ENCODE measurements around the gene BCL11A.

Gene BCL11A

DNA sequence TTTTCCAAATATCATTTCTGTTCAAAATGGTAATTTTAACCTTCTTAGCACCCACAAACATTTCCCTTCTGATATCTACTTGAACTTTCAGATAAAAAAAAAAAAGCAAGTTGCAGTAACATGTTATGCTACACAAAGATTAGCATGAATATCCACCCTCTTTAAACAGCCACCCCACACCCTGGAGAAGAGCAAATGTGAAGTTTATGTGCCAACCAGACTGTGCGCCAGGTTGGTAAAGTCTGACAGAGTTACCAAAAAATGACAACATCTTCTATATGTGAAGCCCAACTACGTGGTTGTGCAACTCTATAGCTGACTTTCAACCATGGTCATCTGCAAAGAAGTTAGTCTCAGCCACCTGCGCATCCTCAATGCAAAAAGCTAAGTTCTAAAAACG is 62.6 kb downstream of the BCL11A start:
- Mint-ChIP-seq H3K27me3 (ENCODE audit: low read depth) (no peaks in the 10 kb centered on the region), H3K9me3 (no peaks in the 10 kb centered on the region), H3K4me1 (ENCODE audit: low read depth) (no peaks in the 10 kb centered on the region), H3K27ac (no peak overlapping the region), H3K36me3 (ENCODE audit: low read depth) (no peaks in the 10 kb centered on the region), H3K4me3 (no peak overlapping the region)
- DNase-seq (ENCODE audit: low spot score): no peak

DNA sequence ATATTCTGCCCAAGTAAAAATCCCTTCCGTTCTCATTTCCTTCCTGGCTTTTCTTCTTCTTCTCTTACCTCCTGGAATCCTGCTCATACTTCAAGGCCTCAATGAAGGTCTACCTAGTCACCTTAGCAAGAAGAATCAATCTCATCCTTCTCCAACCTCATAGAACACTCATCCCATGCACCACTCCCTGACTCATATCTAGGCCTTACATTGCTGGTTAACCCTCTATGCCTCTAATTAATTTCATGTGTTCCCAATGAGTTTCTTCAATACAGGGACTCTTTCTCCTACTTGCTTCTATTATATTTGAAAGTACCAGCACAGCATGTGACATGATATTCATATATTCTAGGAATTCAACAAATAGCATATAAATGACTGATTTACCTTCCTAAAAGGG is 63.0 kb downstream of the BCL11A start:
- H3K4me1 Mint-ChIP-seq (ENCODE audit: low read depth): no peaks in the 10 kb centered on the region
- H3K9me3 Mint-ChIP-seq: no peaks in the 10 kb centered on the region
- DNase-seq (ENCODE audit: low spot score): no peak
- H3K4me3 Mint-ChIP-seq: no peak overlapping the region
- no peaks in the 10 kb centered on the region for H3K27me3 Mint-ChIP-seq (ENCODE audit: low read depth)
- no peak overlapping the region for H3K27ac Mint-ChIP-seq
- H3K36me3 Mint-ChIP-seq (ENCODE audit: low read depth): no peaks in the 10 kb centered on the region

DNA sequence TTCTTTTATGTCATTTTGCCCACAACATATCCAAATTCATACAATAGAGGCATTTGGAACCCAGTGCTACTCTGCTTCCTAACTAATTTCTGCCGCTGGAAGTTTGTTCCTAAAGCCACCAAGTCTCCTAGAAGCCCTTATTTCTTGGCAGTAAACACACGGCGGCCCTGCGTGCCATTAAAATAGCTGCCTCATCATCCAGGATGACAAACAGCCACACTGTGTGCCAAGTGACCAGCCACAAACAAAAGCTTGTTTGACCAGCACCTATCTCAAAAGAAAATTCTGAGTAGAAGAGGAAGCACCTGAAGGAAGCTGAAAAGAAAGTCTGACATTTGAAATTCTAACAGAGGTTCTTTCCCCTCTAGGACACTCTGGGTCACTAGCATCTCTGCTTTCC is 64.2 kb downstream of the BCL11A start:
- Mint-ChIP-seq H3K36me3 (ENCODE audit: low read depth) (no peaks in the 10 kb centered on the region), H3K27ac (no peak overlapping the region), H3K9me3 (no peaks in the 10 kb centered on the region), H3K27me3 (ENCODE audit: low read depth) (peaks cover under 1% of the 10 kb centered on the region), H3K4me3 (no peak overlapping the region), H3K4me1 (ENCODE audit: low read depth) (no peaks in the 10 kb centered on the region)
- DNase-seq (ENCODE audit: low spot score): no peak

DNA sequence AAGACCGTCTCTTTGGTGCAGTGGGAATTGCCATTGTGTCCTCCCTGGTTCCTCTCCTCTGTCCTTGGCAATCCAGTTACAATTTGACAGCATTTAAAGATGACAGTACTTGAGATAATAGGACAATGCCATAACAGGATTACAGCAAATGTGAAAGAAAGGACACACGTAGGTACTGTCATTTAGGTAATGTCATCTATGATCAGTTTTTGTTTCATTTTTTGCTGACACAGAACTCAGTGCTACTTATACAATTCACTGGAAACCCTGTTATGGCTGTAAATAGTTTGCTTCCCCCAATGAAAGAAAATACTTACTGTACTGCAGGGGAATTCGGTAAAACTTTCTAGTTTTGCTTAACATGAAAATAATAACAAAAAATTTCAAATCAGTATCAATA is 65.2 kb downstream of the BCL11A start:
- Mint-ChIP-seq H3K27me3 (ENCODE audit: low read depth) (peaks cover 9% of the 10 kb centered on the region), H3K4me3 (no peak overlapping the region), H3K27ac (no peak overlapping the region), H3K4me1 (ENCODE audit: low read depth) (no peaks in the 10 kb centered on the region), H3K36me3 (ENCODE audit: low read depth) (no peaks in the 10 kb centered on the region), H3K9me3 (no peaks in the 10 kb centered on the region)
- no peak for DNase-seq (ENCODE audit: low spot score)

DNA sequence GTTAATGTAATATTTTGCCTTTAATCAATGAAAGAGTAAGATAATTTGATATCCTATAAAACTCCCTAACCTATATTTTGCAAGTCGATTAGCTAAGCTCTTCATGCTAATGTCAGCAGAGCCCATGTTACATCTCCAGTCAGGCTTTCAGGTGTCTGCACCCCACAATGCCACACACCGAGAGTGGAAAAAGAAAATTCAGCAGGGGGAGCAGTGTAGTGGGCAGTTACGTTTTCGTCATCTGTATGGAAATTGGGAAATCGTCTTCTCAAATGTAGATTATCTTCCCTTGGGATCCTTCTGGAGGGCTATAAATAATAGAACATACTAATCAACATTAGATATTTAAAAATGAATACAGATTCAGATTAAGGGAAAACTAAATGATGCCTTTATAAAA is 66.3 kb downstream of the BCL11A start:
- Mint-ChIP-seq H3K36me3 (ENCODE audit: low read depth) (no peaks in the 10 kb centered on the region), H3K27ac (no peak overlapping the region), H3K27me3 (ENCODE audit: low read depth) (peaks cover 12% of the 10 kb centered on the region), H3K4me1 (ENCODE audit: low read depth) (no peaks in the 10 kb centered on the region), H3K9me3 (no peaks in the 10 kb centered on the region), H3K4me3 (no peak overlapping the region)
- no peak for DNase-seq (ENCODE audit: low spot score)

DNA sequence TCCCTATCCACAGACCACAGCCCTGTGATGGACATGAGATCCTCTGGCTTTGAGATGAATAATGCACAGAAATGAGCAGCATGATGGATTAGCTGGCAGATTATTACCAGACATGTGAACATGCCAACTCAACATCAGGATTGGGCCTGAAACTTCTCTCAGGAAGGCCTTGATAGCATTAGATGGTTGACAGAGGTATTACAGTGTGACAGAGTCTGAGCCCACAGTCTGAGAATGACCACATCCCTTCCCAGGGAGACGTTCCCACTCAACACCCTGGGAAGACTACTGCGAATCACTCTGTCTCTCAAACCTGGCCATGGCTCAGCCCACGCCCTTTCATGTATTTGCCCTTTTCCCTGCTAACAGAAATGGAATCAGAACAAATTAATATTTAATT is 66.9 kb downstream of the BCL11A start:
- Mint-ChIP-seq H3K27me3 (ENCODE audit: low read depth) (peaks cover 15% of the 10 kb centered on the region), H3K27ac (no peak overlapping the region), H3K4me1 (ENCODE audit: low read depth) (no peaks in the 10 kb centered on the region), H3K36me3 (ENCODE audit: low read depth) (no peaks in the 10 kb centered on the region), H3K9me3 (no peaks in the 10 kb centered on the region), H3K4me3 (no peak overlapping the region)
- no peak for DNase-seq (ENCODE audit: low spot score)

DNA sequence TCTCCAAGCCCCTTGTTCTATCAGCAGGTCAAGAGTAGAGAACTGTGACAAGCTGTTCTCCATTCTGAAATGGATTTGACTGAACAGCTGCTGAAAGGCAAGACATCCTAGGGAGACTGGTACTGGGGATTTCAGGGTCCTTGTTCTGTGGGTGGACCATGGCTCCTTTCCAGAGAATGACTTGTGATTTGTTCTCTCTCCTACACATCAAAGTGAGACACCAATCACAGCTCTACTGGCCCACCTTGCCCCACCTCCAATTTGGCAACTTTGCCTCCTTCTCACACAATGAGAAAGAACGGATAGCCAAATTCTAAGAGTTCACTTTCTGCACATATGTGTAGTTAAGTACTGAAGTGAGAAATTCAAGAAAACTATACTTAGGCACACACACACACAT is 67.4 kb downstream of the BCL11A start:
- no peak for DNase-seq (ENCODE audit: low spot score)
- Mint-ChIP-seq H3K36me3 (ENCODE audit: low read depth) (no peaks in the 10 kb centered on the region), H3K27ac (no peak overlapping the region), H3K27me3 (ENCODE audit: low read depth) (peaks cover 15% of the 10 kb centered on the region), H3K4me3 (no peak overlapping the region), H3K9me3 (no peaks in the 10 kb centered on the region), H3K4me1 (ENCODE audit: low read depth) (no peaks in the 10 kb centered on the region)

DNA sequence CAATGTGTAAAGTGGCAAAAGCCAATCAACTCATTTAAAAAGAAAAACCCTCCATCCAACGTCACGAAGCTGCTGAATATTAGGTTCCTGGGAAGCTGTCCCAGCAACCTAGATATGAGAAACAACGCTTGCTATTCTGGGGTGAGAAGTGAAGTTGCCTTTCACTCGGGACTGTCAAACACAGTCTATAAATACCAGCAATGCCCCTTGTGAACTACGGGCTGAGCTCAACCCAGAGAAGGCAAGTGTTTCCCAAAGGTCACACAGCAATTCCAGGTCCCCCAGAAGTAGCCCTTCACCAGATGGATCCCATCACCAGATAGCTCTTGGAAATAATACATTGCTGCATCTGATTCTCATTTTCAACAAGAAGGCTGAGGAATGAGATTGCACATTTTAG is 67.9 kb downstream of the BCL11A start:
- H3K27me3 Mint-ChIP-seq (ENCODE audit: low read depth): peaks cover 15% of the 10 kb centered on the region
- no peak overlapping the region for H3K4me3 Mint-ChIP-seq
- H3K36me3 Mint-ChIP-seq (ENCODE audit: low read depth): no peaks in the 10 kb centered on the region
- no peak for DNase-seq (ENCODE audit: low spot score)
- no peak overlapping the region for H3K27ac Mint-ChIP-seq
- no peaks in the 10 kb centered on the region for H3K9me3 Mint-ChIP-seq
- no peaks in the 10 kb centered on the region for H3K4me1 Mint-ChIP-seq (ENCODE audit: low read depth)

DNA sequence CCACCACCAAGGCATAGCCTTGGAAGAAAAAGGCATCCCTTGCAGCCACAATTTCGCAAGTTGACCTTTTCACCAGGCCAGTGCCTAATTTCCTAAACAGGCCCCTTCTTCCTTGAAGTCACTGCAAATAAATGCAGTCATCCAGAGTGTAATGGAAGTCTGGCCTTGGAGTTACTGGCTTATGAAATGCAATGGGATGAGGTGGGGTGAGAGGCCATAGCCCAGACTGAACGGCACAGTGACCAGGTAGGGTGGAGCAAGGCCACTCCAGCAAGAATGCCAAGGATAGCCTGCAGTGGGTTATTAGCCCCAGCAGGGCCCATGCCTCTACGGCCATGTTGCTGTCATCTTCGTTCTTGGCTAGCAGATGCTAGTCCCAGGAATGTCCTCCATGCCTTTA is 68.4 kb downstream of the BCL11A start:
- no peak overlapping the region for H3K4me3 Mint-ChIP-seq
- H3K27me3 Mint-ChIP-seq (ENCODE audit: low read depth): peaks cover 15% of the 10 kb centered on the region
- no peak for DNase-seq (ENCODE audit: low spot score)
- no peaks in the 10 kb centered on the region for H3K4me1 Mint-ChIP-seq (ENCODE audit: low read depth)
- no peaks in the 10 kb centered on the region for H3K36me3 Mint-ChIP-seq (ENCODE audit: low read depth)
- H3K27ac Mint-ChIP-seq: no peak overlapping the region
- no peaks in the 10 kb centered on the region for H3K9me3 Mint-ChIP-seq

DNA sequence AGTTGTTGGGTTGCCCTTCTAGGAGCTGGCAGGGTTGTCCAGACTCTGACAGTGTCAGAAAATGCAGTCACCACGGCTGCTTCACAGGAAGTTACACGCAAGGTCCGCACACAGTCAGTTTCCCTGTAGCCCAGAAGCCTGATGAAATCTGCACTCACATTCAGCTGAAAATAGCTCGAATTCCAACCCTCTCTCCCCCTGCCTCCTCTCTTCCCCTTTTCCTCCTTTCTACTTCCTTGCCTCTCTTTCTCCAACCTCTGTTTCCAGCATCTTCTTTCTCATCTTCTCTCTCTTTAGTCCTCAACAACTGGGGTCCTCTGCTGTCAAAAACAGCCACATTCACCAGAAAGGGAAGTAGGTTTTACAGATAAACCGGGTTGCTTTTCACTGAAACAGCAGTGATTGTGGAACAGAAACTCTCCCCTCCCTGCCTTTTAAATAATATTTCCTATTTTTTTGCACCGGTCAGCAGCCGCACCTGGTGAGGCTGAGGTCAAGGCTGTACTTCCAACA is 69.3 kb downstream of the BCL11A start:
- Mint-ChIP-seq H3K9me3 (no peaks in the 10 kb centered on the region), H3K4me1 (ENCODE audit: low read depth) (no peaks in the 10 kb centered on the region), H3K27me3 (ENCODE audit: low read depth) (peaks cover 15% of the 10 kb centered on the region), H3K36me3 (ENCODE audit: low read depth) (no peaks in the 10 kb centered on the region), H3K4me3 (no peak overlapping the region), H3K27ac (no peak overlapping the region)
- DNase-seq (ENCODE audit: low spot score): no peak

DNA sequence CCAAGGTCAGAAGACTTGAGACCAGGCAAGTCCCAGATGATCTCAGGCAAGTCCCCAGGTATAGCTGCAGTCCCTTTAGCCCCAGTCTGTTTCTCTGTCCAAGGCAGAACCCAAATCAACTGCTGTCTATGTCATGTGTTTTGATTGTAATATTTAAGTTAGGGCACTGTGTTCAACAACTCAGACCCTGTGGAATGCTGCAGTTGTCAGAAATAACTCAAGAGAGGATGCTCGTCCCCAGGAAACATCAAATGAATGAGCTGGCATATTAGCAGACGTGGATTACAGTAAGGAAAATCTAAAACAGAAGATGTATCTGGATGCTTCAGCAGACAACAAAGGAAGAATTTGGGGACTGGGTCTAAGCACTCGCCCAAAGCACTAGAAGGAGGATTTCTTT is 70.1 kb downstream of the BCL11A start:
- no peaks in the 10 kb centered on the region for H3K36me3 Mint-ChIP-seq (ENCODE audit: low read depth)
- DNase-seq (ENCODE audit: low spot score): no peak
- no peaks in the 10 kb centered on the region for H3K4me1 Mint-ChIP-seq (ENCODE audit: low read depth)
- peaks cover 15% of the 10 kb centered on the region for H3K27me3 Mint-ChIP-seq (ENCODE audit: low read depth)
- no peaks in the 10 kb centered on the region for H3K9me3 Mint-ChIP-seq
- no peak overlapping the region for H3K4me3 Mint-ChIP-seq
- no peak overlapping the region for H3K27ac Mint-ChIP-seq

DNA sequence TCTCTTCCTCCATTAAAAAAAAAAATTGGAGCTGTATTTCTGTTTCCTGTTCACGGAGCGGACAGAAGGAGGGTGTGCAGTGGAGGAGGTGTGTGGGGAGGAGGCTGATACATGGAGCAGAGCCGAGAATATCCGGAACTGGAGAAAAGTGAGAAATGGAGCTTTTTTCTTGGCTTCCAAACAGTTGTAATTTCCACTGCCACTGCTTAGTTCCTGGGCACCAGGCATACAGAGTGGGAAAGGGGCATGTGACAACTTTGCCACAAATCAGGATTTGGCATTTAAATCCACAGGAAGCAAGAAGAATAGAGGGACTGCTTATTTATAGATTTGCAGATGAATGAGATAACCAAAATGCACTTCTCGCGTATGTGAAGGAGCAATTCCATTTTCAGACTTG is 71.2 kb downstream of the BCL11A start:
- peaks cover 15% of the 10 kb centered on the region for H3K27me3 Mint-ChIP-seq (ENCODE audit: low read depth)
- DNase-seq (ENCODE audit: low spot score): no peak
- H3K9me3 Mint-ChIP-seq: no peaks in the 10 kb centered on the region
- no peak overlapping the region for H3K27ac Mint-ChIP-seq
- no peaks in the 10 kb centered on the region for H3K36me3 Mint-ChIP-seq (ENCODE audit: low read depth)
- no peaks in the 10 kb centered on the region for H3K4me1 Mint-ChIP-seq (ENCODE audit: low read depth)
- H3K4me3 Mint-ChIP-seq: no peak overlapping the region

DNA sequence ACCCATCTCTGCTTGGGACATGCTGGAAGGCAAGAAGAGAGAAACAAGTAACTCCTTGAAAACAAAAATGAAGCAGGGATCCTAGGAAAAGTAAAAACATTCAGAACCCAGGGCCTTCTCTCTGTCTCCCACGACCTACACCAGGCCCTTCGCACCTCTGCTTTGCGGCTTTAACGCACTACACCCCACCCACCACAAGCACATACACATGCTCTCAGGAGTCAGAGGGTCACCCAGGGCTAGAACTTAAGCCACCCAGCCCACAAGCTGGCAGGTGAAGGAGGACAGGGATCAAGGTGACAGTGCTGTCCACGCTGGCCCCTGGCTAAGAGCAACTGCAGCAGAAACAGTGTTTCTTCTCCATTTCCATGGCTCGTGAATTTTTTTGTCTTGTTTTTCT is 72.2 kb downstream of the BCL11A start:
- Mint-ChIP-seq H3K9me3 (no peaks in the 10 kb centered on the region), H3K4me3 (no peak overlapping the region), H3K4me1 (ENCODE audit: low read depth) (no peaks in the 10 kb centered on the region), H3K36me3 (ENCODE audit: low read depth) (no peaks in the 10 kb centered on the region), H3K27ac (no peak overlapping the region), H3K27me3 (ENCODE audit: low read depth) (peaks cover 15% of the 10 kb centered on the region)
- no peak for DNase-seq (ENCODE audit: low spot score)

DNA sequence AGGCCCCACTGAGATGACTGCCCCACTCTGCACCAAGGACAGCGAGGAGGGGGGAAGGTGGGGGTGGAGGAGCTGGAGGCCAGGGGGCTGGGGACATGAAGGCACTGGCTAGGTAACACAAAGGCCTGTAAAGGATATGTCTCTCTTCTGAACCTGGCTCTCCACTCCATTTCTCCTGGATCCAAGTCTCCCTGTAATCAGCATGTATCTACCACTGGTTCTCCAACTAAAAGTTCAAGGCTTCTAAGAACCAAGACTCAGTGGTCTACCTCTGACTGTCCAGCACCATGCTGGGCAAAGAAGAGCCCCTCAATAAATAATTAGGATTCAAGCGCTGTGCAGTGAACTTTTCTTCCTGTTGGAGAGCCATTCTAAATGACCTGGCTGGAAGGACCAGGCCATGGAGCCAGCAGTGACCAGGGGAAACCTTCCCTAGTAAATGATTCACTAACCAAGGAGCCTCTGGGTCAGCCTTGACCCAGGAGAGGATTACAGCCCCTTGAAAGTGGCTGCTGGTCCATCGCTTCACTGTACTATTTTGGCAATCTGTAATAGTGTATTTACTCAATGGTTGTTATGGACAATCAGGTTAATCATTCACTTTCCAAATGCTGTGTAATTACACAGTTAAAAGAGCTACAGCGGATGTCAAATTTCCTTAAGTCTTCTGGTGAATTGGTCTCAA is 73.2 kb downstream of the BCL11A start:
- no peak overlapping the region for H3K4me3 Mint-ChIP-seq
- no peaks in the 10 kb centered on the region for H3K4me1 Mint-ChIP-seq (ENCODE audit: low read depth)
- no peaks in the 10 kb centered on the region for H3K36me3 Mint-ChIP-seq (ENCODE audit: low read depth)
- peaks cover 15% of the 10 kb centered on the region for H3K27me3 Mint-ChIP-seq (ENCODE audit: low read depth)
- H3K9me3 Mint-ChIP-seq: no peaks in the 10 kb centered on the region
- no peak overlapping the region for H3K27ac Mint-ChIP-seq
- DNase-seq (ENCODE audit: low spot score): no peak
